ENCODE data around the gene PML. TPM values are rescaled to one million over a fixed set of nuclear protein-coding genes. Genes with fewer than 3 reads are reported as not detected.
A peak's percentile ranks its signal among the peaks of the same experiment; 100 is the strongest.

The PML gene
- total and polyA plus RNA-seq, 4 donors = 33.9 to 80.5 (median 60.8) TPM

- Histone ChIP-seq H3K27ac (ENCODE audit: low read depth in 1 of 2, low read length in 1 of 2) (no peak overlapping the region), H3K36me3 (ENCODE audit: control insufficient read depth in 4 of 4, insufficient read depth in 4 of 4, low read length in 4 of 4) (peaks cover 0 to 49% (median 13%) of the 10 kb centered on the region in 4 donors), H3K9ac (ENCODE audit: insufficient read depth in 1 of 2, low read length in 2 of 2) (no peak overlapping the region), H3K27me3 (ENCODE audit: control insufficient read depth in 3 of 3, insufficient read depth in 3 of 3, low read length in 2 of 3) (no peaks in the 10 kb centered on the region), H3K9me3 (ENCODE audit: control insufficient read depth in 4 of 4, insufficient read depth in 3 of 4, low read length in 3 of 4) (no peaks in the 10 kb centered on the region), H3K4me3 (no peak overlapping the region), H3K4me1 (ENCODE audit: control insufficient read depth in 5 of 5, insufficient read depth in 5 of 5, low read length in 5 of 5) (peaks cover 6 to 22% (median 8%) of the 10 kb centered on the region in 5 donors)
- no peak for ATAC-seq (ENCODE audit: insufficient read depth, low FRiP score)
- TF ChIP-seq, protein P1, sequence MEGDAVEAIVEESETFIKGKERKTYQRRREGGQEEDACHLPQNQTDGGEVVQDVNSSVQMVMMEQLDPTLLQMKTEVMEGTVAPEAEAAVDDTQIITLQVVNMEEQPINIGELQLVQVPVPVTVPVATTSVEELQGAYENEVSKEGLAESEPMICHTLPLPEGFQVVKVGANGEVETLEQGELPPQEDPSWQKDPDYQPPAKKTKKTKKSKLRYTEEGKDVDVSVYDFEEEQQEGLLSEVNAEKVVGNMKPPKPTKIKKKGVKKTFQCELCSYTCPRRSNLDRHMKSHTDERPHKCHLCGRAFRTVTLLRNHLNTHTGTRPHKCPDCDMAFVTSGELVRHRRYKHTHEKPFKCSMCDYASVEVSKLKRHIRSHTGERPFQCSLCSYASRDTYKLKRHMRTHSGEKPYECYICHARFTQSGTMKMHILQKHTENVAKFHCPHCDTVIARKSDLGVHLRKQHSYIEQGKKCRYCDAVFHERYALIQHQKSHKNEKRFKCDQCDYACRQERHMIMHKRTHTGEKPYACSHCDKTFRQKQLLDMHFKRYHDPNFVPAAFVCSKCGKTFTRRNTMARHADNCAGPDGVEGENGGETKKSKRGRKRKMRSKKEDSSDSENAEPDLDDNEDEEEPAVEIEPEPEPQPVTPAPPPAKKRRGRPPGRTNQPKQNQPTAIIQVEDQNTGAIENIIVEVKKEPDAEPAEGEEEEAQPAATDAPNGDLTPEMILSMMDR (IDR thresholded peaks at IDR 0.05; ENCODE audit: control extremely low read depth, extremely low read depth) = no peak
- WGBS, 2 donors = 90 to 91% methylated on average over 10 of the region's 10 CpGs
- DNase-seq = no peak
These were observed 45.0 kb upstream of the PML start for GRCh38 chr15:73949496-73949895.

- H3K9ac ChIP-seq (ENCODE audit: insufficient read depth in 1 of 2, low read length in 2 of 2) = peak overlapping the region in 1 of 2 donors; percentile 14
- no peak for ATAC-seq (ENCODE audit: insufficient read depth, low FRiP score)
- no peak for DNase-seq
- H3K36me3 ChIP-seq (ENCODE audit: control insufficient read depth in 4 of 4, insufficient read depth in 4 of 4, low read length in 4 of 4) = peaks cover 0 to 40% (median 13%) of the 10 kb centered on the region in 4 donors
- peaks cover 6 to 18% (median 8%) of the 10 kb centered on the region in 5 donors for H3K4me1 ChIP-seq (ENCODE audit: control insufficient read depth in 5 of 5, insufficient read depth in 5 of 5, low read length in 5 of 5)
- H3K27ac ChIP-seq (ENCODE audit: low read depth in 1 of 2, low read length in 1 of 2) = peak overlapping the region in 1 of 2 donors; percentile 15
- TF ChIP-seq, protein P1 (IDR thresholded peaks at IDR 0.05; ENCODE audit: control extremely low read depth, extremely low read depth) = no peak
- no peaks in the 10 kb centered on the region for H3K9me3 ChIP-seq (ENCODE audit: control insufficient read depth in 4 of 4, insufficient read depth in 3 of 4, low read length in 3 of 4)
- no peaks in the 10 kb centered on the region for H3K27me3 ChIP-seq (ENCODE audit: control insufficient read depth in 3 of 3, insufficient read depth in 3 of 3, low read length in 2 of 3)
- H3K4me3 ChIP-seq = no peak overlapping the region
These were observed 44.1 kb upstream of the PML start for GRCh38 chr15:73950479-73950830.

- Histone ChIP-seq H3K36me3 (ENCODE audit: control insufficient read depth in 4 of 4, insufficient read depth in 4 of 4, low read length in 4 of 4) (peaks cover 0 to 40% (median 13%) of the 10 kb centered on the region in 4 donors), H3K4me1 (ENCODE audit: control insufficient read depth in 5 of 5, insufficient read depth in 5 of 5, low read length in 5 of 5) (peaks cover 6 to 18% (median 8%) of the 10 kb centered on the region in 5 donors), H3K9ac (ENCODE audit: insufficient read depth in 1 of 2, low read length in 2 of 2) (peak overlapping the region in 1 of 2 donors; percentile 76), H3K4me3 (no peak overlapping the region), H3K9me3 (ENCODE audit: control insufficient read depth in 4 of 4, insufficient read depth in 3 of 4, low read length in 3 of 4) (no peaks in the 10 kb centered on the region), H3K27ac (ENCODE audit: low read depth in 1 of 2, low read length in 1 of 2) (peak overlapping the region; percentile 63 to 74), H3K27me3 (ENCODE audit: control insufficient read depth in 3 of 3, insufficient read depth in 3 of 3, low read length in 2 of 3) (no peaks in the 10 kb centered on the region)
- ATAC-seq (ENCODE audit: insufficient read depth, low FRiP score) (peak; percentile 82), DNase-seq (peak; percentile 94 to 98 (median 97))
- WGBS, 2 donors = 5 to 7% methylated on average over 15 of the region's 15 CpGs
- TF ChIP-seq, protein P1 (IDR thresholded peaks at IDR 0.05; ENCODE audit: control extremely low read depth, extremely low read depth) = peak; percentile 79
These were observed 43.5 kb upstream of the PML start for GRCh38 chr15:73950831-73951561.

All from lung (tissue), 12 donors.